NCI-H748 (cell line): Measurements from ENCODE around the gene SLC39A12.

ENCODE experiments used
- DNase-seq: peaks from one replicate; lab custom pipeline; 2025; ENCODE audit not compliant: unreplicated experiment; lab: John Stamatoyannopoulos, UW

Gene SLC39A12

GRCh38 chr10:18044976-18045720, 93.4 kb downstream of the SLC39A12 start:
- no peak for DNase-seq

DNA sequence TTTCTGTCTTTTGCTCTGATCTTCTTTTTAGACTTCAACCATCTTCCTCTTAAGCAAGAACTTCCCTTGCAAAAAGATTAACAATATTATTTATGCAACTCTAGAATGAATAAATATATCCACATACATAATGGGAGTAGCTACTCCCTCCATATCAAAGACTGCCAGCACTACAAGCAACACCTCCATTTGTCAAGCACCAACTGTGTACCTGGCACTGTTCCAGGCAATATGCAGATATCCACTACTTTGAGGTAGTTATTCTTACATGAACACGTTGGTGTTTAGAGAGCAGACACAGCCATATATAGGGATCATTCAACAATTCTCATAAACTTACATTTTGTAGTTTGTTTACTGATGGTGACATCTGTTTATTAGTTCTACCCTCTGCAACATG, 104.9 kb downstream of the SLC39A12 start:
- DNase-seq = no peak

GRCh38 chr10:18059826-18060559, 108.3 kb downstream of the SLC39A12 start:
- DNase-seq = no peak

- DNase-seq = no peak
These were observed 115.2 kb downstream of the SLC39A12 start for GRCh38 chr10:18066947-18067346.

- no peak for DNase-seq
These were observed 116.7 kb downstream of the SLC39A12 start for GRCh38 chr10:18068401-18068800.

DNA sequence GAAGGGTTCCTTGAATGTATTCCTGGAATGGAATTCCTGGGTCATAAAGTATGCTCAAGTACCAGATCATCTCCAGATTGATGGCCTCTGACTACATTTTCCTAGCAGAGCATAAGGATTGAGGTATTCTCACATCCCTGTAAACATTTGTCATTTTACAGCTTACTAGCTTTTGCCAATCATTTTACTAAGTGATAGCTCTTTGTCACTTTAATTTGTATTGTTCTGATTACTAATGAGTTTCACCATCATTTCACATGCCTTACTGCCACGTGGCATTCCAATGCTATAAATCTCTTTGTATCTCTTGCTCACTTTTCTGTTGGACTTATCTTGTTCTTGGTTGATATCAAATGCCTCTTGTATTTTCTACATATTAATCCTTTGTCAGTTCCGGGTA, 119.9 kb downstream of the SLC39A12 start:
- DNase-seq = no peak

GRCh38 chr10:18073314-18073713, 121.6 kb downstream of the SLC39A12 start:
- DNase-seq = no peak

DNA sequence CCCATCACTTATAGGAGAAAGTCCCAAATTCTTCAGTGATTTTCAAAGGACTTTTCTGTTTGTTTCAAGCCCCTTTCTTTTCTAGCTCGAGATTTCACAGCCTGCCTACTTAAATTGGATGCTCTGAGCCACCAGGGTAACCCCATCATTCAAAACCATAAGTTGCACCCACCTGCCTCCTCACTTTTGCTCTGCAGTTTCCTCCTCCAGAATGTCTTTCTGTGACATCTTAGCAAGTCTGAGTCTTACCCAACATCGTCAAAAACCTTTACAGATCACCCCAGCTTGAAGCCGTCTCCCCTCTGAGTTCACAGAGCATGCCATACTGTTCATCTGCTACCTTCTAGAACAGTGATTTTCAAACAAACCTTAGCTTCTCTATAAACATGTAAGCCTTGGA, 124.2 kb downstream of the SLC39A12 start:
- no peak for DNase-seq

- DNase-seq = no peak
These were observed 128.1 kb downstream of the SLC39A12 start for GRCh38 chr10:18079665-18080295.

DNA sequence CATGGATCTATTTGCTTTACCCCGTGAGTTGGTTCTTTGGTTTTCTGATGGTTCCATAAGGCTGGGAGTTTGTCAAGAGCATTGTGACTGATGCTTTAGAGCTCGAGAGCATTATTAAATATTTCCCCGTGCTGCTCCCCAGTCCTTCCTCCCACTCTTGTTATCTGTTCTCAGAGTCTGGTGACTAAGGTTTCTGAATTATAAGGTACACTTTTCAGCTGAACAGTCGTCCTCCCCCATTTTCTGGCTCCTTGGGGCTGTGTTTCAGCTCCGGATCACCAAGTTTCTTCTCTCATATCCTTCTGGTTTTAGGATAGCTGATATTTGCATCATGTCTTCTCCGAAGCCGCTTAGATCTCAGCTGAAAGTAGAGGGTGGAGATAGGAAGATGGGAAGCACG, 130.7 kb downstream of the SLC39A12 start:
- DNase-seq = no peak

DNA sequence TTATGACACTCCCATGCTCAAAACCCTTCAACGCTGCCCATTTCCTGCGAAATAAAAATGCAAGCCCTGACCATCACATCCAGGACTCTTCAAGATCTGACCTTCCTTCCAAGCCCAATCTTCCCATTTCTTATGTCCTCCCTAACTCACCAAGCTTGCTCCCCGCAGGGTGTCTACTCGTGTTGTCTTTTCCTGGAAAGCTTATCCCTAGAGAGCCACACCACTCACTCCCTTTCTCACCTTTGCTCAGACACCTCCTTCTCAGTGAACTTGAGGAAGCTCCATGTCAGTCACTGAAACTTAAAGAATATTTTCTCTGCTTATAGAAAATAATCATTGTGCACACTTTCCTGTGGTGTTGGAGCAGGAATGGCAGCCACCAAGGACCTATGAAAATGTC, 134.1 kb downstream of the SLC39A12 start:
- no peak for DNase-seq

GRCh38 chr10:18086746-18087145, 135.0 kb downstream of the SLC39A12 start:
- DNase-seq = no peak

GRCh38 chr10:18087355-18087754, 135.6 kb downstream of the SLC39A12 start:
- no peak for DNase-seq
